Activated naive CD4-positive, alpha-beta T cell treated with anti-CD3 and anti-CD28 coated beads, Interleukin-2, amount 10 ng/mL, durations not matched to agents 7 days and 5 days (primary cell): ENCODE data around the gene GRIK3.
A peak's percentile ranks its signal among the peaks of the same experiment; 100 is the strongest.
"Not testable (repeated sequence)": the region's sequence is repeated elsewhere in the genome, so short reads cannot be mapped to it uniquely, and the experiment has no call there.

Source experiments
- CTCF ChIA-PET: fragments of 350-600 bp; sonication (Branson Sonifier 250); formaldehyde crosslinking; loops from one replicate; lab custom pipeline; 2021; ENCODE audit warnings: antibody characterized with exemption; lab: Charles Lee
- DNase-seq: peaks from one replicate; pipeline ENCODE4 v3.0.0-alpha.2; 2020
- H3K27ac Mint-ChIP-seq: one replicate; pipeline ENCODE4 v1.8.0; 2021; ENCODE audit warnings: mild to moderate bottlenecking, moderate library complexity, mixed read lengths
- H3K27me3 Mint-ChIP-seq: one replicate; pipeline ENCODE4 v1.8.0; 2021; ENCODE audit warnings: mild to moderate bottlenecking, mixed read lengths
- H3K36me3 Mint-ChIP-seq: one replicate; pipeline ENCODE4 v1.8.0; 2021; ENCODE audit warnings: mixed read lengths
- H3K4me1 Mint-ChIP-seq: one replicate; pipeline ENCODE4 v1.8.0; 2021; ENCODE audit warnings: mixed read lengths
- H3K4me3 Mint-ChIP-seq: one replicate; pipeline ENCODE4 v1.8.0; 2021; ENCODE audit warnings: mild to moderate bottlenecking, moderate library complexity, mixed read lengths
- H3K9me3 Mint-ChIP-seq: one replicate; pipeline ENCODE4 v1.8.0; 2021; ENCODE audit warnings: mixed read lengths

Gene GRIK3

DNA sequence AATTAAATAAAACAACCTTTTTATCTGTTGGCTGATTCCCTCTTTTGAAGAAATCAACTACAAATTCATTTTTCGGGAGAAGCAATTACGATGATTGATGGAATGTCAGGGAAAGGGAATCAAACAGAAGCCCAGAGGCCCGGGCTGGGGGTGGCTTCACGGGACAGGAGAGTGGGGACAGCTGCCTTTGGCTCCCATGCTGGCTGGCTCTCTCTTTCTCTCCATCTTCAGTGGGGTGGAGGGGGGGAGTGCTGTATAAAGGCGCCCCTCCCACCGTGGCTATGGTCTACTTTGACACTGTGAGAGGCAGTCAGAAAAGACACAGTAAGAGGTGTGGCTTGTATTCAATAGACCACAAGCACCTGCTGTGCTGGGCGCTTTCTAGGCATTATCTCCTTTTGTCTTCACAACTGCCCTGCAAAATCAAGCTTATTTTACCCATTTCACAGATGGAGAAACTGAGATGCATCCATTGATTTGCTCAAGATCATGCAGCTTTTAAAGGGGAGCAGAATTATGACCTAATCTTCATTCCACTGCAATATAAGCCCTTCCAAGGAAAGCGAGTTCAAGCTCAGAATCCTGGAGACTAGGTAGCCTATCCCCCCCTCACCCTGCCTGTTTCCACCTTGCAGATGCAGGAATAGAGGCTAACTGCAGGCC, 92.9 kb downstream of the GRIK3 start:
- H3K9me3 Mint-ChIP-seq = no peaks in the 10 kb centered on the region
- no peaks in the 10 kb centered on the region for H3K36me3 Mint-ChIP-seq
- no peak overlapping the region for H3K4me3 Mint-ChIP-seq
- H3K27ac Mint-ChIP-seq = no peak overlapping the region
- no peak for DNase-seq
- H3K4me1 Mint-ChIP-seq = no peaks in the 10 kb centered on the region
- CTCF ChIA-PET = no interaction called here
- peaks cover 7% of the 10 kb centered on the region for H3K27me3 Mint-ChIP-seq

DNA sequence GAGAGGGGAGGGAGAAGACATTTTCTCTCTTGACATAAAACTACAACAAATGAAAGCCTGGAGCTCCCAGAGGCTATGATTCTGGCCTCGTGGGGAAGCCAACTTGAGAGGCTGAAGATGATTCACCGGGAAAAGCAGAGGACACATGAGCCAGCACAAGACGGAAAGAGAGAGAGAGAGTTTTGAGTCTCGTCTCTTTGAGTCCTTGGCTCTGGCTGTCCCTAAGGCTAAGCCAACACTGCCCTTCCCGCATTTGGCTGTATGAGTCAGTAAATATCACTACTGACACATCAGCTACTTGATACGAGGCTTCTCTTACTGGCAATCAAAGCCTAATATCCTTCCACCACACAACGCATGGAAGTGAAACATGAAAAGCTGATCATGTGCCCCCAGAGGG, 95.5 kb downstream of the GRIK3 start:
- no peak overlapping the region for H3K27ac Mint-ChIP-seq
- no peak overlapping the region for H3K4me3 Mint-ChIP-seq
- no peak for DNase-seq
- no peaks in the 10 kb centered on the region for H3K36me3 Mint-ChIP-seq
- CTCF ChIA-PET = no interaction called here
- H3K27me3 Mint-ChIP-seq = peaks cover 3% of the 10 kb centered on the region
- H3K9me3 Mint-ChIP-seq = no peaks in the 10 kb centered on the region
- no peaks in the 10 kb centered on the region for H3K4me1 Mint-ChIP-seq

DNA sequence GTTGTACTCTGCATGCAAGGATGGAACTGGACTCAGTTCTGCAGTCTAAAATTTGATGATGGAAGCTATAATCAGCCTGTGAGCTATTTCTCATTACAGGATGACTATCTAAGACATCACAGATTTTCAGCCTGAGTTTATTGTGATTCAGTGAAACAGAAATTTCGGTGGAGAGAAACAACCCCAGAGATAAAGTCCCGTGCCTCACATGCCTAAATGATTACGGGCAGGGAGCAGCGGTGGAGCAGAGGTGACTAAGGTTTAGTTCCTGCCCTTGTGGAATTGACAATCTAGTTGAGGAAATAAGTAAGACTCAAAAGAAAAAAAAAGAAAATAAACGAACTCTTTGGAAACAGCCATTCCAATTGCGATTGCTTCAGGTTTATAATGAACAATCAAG, 96.9 kb downstream of the GRIK3 start:
- no peak overlapping the region for H3K4me3 Mint-ChIP-seq
- no peaks in the 10 kb centered on the region for H3K4me1 Mint-ChIP-seq
- CTCF ChIA-PET = no interaction called here
- peaks cover 3% of the 10 kb centered on the region for H3K27me3 Mint-ChIP-seq
- H3K27ac Mint-ChIP-seq = no peak overlapping the region
- H3K36me3 Mint-ChIP-seq = no peaks in the 10 kb centered on the region
- no peaks in the 10 kb centered on the region for H3K9me3 Mint-ChIP-seq
- no peak for DNase-seq

DNA sequence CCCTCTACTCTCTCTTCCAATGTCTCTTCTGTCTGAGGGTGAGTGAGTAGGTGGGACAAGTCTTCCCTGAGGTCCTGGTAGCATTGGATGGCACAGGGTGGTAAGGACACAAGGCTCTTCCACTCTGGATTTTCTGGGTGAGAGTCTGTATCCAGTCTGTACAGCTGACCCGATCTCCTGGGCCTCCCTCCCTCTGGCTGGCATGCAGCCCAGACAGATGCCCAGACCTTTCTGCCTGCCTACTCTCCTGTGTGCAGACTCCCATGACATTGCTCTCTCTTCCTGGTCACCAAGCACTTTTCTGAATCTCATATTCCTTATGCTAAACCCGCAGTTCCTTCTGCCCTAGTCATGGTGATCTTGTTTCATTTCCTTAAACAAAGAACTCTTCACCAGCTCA, 100.3 kb downstream of the GRIK3 start:
- H3K9me3 Mint-ChIP-seq = no peaks in the 10 kb centered on the region
- no peak for DNase-seq
- no peaks in the 10 kb centered on the region for H3K36me3 Mint-ChIP-seq
- no peak overlapping the region for H3K27ac Mint-ChIP-seq
- no peak overlapping the region for H3K4me3 Mint-ChIP-seq
- CTCF ChIA-PET = no interaction called here
- peaks cover 3% of the 10 kb centered on the region for H3K27me3 Mint-ChIP-seq
- no peaks in the 10 kb centered on the region for H3K4me1 Mint-ChIP-seq

DNA sequence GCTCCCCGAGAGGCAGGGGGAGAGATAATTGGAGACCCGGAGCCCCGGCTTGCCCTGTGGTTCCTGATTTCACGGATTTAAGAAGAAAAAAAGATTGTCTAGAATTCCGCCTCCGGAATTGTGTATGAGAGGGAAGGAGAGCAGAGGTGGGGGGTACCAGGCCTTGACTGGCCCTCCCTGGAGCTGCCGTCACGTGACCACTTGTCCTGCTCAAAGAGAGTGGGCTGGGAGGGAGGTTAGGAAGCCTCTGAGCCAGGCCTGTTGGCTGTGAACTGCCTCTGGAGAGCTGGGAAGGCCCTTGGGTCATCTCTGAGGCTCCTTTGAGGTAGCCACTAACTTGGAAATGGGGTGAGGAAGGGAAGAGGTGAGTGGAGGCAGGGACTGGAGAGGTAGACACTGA, 106.5 kb downstream of the GRIK3 start:
- Mint-ChIP-seq H3K27ac (no peak overlapping the region), H3K36me3 (no peaks in the 10 kb centered on the region), H3K4me1 (no peaks in the 10 kb centered on the region), H3K4me3 (no peak overlapping the region), H3K9me3 (no peaks in the 10 kb centered on the region), H3K27me3 (no peaks in the 10 kb centered on the region)
- no peak for DNase-seq
- CTCF ChIA-PET = no interaction called here

DNA sequence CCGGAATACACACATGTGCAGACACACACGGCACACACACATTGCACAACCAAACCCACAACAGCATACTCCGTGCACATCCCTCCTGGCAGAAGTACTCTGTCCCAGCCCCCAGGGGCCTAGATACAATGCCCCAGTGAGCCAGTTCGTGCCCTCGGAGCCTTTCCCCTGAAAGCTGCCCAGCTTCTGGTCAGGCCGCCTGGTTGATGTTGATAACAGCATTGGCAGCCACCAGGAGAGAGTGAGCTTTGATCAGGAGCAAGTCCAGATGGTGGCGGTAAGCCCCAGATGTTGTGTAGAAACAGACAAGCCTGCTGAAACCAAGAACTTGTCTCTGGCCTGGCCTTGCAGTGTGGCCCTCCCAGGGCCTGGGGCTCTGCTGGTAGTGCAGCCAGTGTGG, 109.1 kb downstream of the GRIK3 start:
- CTCF ChIA-PET = no interaction called here
- H3K27me3 Mint-ChIP-seq = no peaks in the 10 kb centered on the region

DNA sequence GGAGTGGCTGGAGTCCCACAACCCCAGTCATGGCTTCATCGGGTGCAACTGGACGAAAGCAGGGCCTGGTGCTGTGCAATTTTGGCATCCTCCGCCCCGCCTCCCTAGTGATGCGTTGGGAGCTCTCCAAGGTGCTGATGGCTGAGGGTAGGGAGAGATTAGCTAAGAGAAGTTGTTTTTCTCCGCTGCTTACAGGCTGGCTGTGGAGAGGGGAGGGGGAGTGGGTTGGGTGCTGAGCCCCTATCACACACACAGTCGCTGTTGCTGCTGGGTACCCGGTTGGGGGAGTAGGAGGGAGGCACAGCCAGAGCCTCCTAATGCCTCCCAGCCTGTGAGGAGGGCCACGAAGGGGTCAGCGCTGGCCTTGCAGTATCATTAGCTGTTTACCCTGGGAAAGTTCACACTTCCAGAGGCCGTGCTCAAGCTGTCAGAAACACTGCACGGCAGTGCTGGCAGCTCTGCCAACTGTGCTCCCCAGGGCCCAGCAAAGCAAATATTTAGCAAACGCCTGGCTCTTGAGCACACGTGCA, 110.0 kb downstream of the GRIK3 start:
- Mint-ChIP-seq H3K27me3 (no peaks in the 10 kb centered on the region), H3K36me3 (no peaks in the 10 kb centered on the region), H3K4me1 (no peaks in the 10 kb centered on the region), H3K27ac (no peak overlapping the region), H3K4me3 (no peak overlapping the region), H3K9me3 (no peaks in the 10 kb centered on the region)
- CTCF ChIA-PET = no interaction called here
- DNase-seq = peak; percentile 77

More for the DNA sequence above, 109.1 kb downstream of the GRIK3 start:
- Mint-ChIP-seq H3K9me3 (no peaks in the 10 kb centered on the region), H3K36me3 (no peaks in the 10 kb centered on the region), H3K4me3 (no peak overlapping the region), H3K27ac (no peak overlapping the region), H3K4me1 (no peaks in the 10 kb centered on the region)
- no peak for DNase-seq

DNA sequence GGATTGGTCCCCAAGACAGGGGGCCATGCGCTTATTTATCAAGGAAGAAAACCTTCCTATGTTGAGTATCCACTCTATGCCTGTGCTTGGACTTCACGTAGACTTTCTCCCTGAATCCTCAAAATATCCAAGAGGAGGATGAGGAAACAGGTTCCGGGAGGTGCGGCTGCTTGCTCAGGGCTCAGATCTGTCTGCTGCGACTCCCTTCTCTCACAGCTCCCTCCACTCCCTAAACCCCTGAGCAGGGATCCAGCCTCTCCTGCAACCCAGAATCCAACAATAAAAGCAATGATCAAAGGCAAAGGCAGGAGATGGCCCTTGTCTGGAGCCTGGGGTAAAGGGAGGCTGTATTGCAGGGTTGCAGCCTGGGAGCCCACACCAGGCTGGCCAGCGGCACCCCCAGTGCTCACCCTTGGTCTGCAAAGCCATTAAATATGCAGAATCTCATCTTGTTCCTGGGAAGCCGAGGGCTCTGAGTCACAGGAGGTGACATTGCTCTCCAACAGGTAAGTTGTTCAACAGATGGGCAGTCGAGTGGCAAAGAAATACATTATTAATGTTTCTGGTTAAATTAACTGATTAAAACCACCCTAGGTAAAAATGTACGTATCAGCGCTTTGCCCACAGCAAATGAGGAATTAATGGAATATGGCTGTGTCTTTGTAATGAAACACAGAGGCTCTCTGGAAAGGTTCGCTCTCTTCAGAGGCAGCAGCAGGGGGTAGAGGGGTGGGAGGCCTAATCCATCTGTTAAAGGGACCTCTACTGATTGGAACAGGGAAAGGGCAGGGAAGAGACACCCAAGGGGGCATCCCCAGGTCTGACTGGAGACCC, 111.5 kb downstream of the GRIK3 start:
- Mint-ChIP-seq H3K27me3 (no peaks in the 10 kb centered on the region), H3K27ac (no peak overlapping the region), H3K9me3 (no peaks in the 10 kb centered on the region), H3K4me3 (no peak overlapping the region), H3K4me1 (no peaks in the 10 kb centered on the region), H3K36me3 (no peaks in the 10 kb centered on the region)
- DNase-seq = no peak
- CTCF ChIA-PET = no interaction called here

DNA sequence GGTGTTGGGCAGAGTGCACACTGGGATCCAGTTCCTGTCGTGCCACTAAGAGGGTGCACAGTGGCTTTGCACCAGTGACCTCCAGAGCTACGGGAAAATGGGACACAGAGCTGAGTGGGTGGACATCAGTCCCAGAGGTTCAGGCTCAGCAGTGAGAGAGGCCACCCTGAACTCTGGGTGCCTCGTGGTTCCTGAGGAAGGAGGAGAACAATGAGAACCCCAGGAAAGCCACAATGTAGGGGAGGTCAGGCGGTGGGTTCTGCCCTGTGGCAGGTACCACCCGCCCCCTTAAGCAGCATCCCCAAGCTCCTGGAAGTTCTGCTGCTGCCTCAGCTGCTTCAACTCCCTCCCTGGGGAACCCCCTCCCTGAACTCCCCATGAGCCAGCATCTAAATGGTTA, 112.2 kb downstream of the GRIK3 start:
- H3K4me1 Mint-ChIP-seq = no peaks in the 10 kb centered on the region
- no peak overlapping the region for H3K4me3 Mint-ChIP-seq
- CTCF ChIA-PET = no interaction called here
- H3K9me3 Mint-ChIP-seq = no peaks in the 10 kb centered on the region
- no peak for DNase-seq
- H3K27me3 Mint-ChIP-seq = no peaks in the 10 kb centered on the region
- H3K27ac Mint-ChIP-seq = no peak overlapping the region
- no peaks in the 10 kb centered on the region for H3K36me3 Mint-ChIP-seq

DNA sequence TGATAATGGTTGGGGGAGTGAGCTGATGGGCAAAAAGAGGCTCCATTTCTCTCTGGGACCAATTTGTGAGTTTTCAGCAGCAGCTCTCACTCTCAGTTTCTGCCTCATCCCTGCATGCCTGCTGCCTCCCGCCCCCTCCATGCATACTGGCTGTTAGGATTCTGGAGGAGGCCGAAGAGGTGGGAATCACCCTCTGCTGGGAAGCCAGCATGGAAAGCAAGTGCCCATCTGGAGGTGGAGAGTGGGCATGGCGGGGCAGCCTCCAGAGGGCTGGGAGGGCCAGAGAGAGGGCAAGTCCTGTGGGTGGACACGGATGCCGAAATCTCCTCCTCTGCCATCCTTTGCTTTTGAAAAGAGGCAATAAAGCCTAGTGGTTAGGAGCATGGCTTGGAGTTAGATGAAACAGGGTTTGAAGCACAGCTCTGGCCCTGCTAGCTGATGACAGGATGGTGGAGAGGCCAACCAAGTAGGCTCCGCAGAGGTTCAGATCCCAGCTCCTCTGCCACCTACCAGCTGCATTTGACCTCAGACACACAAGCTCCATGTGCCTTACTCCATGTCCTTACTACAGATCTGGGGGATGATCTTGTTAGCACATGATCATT, 113.4 kb downstream of the GRIK3 start:
- CTCF ChIA-PET = no interaction called here
- H3K27me3 Mint-ChIP-seq = no peaks in the 10 kb centered on the region
- no peaks in the 10 kb centered on the region for H3K36me3 Mint-ChIP-seq
- no peaks in the 10 kb centered on the region for H3K9me3 Mint-ChIP-seq
- DNase-seq = no peak
- H3K4me1 Mint-ChIP-seq = no peaks in the 10 kb centered on the region
- no peak overlapping the region for H3K27ac Mint-ChIP-seq
- no peak overlapping the region for H3K4me3 Mint-ChIP-seq

DNA sequence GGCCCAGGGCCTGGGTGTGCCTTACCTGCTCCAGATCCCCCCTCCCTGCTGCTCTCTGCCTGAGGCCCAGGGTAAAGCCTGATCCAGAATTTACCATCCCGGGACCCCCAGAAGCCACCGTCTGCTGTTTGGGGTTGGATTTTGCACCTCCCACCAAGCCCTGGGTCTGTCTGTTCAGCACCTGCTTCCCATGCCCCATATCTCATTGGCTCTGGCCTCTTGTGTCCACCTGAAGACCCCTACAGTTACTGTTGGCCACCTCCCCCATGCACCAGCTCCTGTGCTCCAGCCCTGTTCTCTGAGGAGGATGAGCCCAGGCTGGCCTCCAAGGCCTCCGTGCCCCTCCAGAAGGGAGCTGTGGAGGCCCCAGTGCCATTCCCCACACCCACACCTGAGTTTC, 113.9 kb downstream of the GRIK3 start:
- Mint-ChIP-seq H3K36me3 (no peaks in the 10 kb centered on the region), H3K27me3 (no peaks in the 10 kb centered on the region), H3K9me3 (peaks cover 2% of the 10 kb centered on the region), H3K4me1 (no peaks in the 10 kb centered on the region), H3K27ac (no peak overlapping the region), H3K4me3 (no peak overlapping the region)
- DNase-seq = no peak
- CTCF ChIA-PET = no interaction called here

DNA sequence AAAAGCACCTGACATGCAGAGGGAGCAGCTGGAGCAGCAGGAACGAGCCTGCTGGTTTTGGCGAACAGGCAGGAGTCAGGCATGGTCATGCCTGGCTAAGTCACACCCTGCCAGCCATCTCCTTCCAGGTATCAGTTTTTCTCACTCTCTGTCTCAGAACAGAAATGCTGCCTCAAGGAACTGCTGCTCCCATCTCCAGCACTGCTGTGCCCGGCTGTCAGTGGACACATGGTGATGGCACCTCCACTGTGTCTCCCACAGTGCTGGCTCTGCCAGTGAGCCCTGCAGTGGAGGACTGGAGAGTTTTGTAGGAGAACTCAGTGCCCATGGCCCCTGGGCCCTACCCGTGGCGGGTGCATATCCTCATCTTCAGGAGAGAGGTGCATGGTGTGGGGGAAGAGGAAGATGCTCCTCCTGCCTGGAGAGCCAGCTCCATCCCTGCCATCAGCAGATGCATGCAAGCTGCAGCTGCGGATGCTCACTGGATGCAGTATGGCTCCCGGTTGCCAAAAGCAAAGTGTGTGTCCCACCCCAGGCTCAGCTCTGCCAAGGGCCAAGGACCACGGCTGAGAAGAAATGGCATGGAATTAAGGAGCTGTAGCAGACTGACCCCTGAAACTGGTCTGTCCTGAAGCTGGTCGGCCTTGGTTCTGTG, 114.7 kb downstream of the GRIK3 start:
- H3K4me1 Mint-ChIP-seq = no peaks in the 10 kb centered on the region
- DNase-seq = no peak
- CTCF ChIA-PET = no interaction called here
- no peaks in the 10 kb centered on the region for H3K36me3 Mint-ChIP-seq
- no peak overlapping the region for H3K27ac Mint-ChIP-seq
- H3K27me3 Mint-ChIP-seq = no peaks in the 10 kb centered on the region
- H3K4me3 Mint-ChIP-seq = no peak overlapping the region
- peaks cover 2% of the 10 kb centered on the region for H3K9me3 Mint-ChIP-seq

DNA sequence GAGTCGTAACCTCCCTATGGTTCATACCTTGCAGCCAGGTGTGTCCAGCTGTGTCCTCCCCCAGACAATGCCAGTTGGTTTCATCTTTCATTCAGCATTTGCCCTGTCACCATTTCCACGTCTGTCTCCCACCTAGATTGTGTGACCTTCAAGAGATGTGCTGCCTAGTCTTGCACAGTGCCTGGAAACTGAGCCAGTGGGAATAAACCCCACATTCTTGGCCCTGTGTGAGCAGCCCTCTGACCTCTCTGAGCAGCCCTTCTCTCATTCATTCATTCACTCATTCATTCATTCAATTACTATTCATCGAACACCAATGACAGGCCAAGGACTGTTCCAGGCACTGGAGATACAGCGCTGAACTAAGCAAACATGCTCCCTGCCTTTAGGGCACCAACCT, 115.7 kb downstream of the GRIK3 start:
- DNase-seq = no peak
- Mint-ChIP-seq H3K9me3 (peaks cover 2% of the 10 kb centered on the region), H3K36me3 (no peaks in the 10 kb centered on the region), H3K4me3 (no peak overlapping the region), H3K27me3 (no peaks in the 10 kb centered on the region), H3K4me1 (no peaks in the 10 kb centered on the region), H3K27ac (no peak overlapping the region)
- CTCF ChIA-PET = no interaction called here

DNA sequence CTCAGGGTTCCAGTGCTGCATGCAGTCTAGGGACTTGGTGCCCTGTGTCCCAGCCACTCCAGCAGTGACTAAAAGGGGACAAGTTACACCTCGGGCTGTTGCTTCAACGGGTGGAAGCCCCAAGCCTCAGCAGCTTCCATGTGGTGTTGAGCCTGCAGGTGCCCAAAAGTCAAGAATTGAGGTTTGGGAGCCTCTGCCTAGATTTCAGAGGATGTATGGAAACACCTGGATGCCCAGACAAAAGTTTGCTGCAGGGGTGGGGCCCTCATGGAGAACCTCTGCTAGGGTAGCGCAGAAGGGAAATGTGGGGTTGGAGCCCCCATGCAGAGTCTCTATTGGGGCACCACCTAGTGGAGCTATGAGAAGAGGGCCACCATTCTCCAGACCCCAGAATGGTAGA, 117.8 kb downstream of the GRIK3 start:
- H3K4me3 Mint-ChIP-seq, H3K4me1 Mint-ChIP-seq, DNase-seq, CTCF ChIA-PET, H3K27ac Mint-ChIP-seq, H3K9me3 Mint-ChIP-seq, H3K36me3 Mint-ChIP-seq, H3K27me3 Mint-ChIP-seq: not testable (repeated sequence)
